Measurements from ENCODE around the gene CCL5. TPM values are rescaled to one million over a fixed set of nuclear protein-coding genes. Genes with fewer than 3 reads are reported as not detected.

CCL5 gene
- total RNA-seq, 1 experiment from 2014 or later, result 7.0 TPM

DNA sequence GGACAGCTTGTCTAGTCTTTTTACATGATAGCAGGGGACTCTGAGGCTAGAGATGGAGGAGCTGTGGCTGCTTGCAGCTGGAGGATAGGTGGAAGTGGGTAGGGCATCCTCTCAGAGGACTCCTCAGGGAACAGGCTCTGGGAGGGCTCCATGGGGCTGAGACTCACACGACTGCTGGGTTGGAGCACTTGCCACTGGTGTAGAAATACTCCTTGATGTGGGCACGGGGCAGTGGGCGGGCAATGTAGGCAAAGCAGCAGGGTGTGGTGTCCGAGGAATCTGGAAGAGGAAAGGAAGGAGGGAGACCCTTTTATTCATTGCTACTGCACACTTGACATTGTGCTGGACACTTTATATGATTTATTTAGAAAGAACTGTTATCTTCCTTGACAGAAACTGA, 1.8 kb downstream of the CCL5 start:
- intact Hi-C loops (cut with micrococcal nuclease; ENCODE audit: unreplicated experiment), result no loop called here
- Mint-ChIP-seq H3K36me3 (ENCODE audit: insufficient read depth, unreplicated experiment) (no peaks in the 10 kb centered on the region), H3K4me1 (ENCODE audit: low read depth, unreplicated experiment) (no peaks in the 10 kb centered on the region), H3K9me3 (ENCODE audit: low read depth, unreplicated experiment) (no peaks in the 10 kb centered on the region), H3K27ac (ENCODE audit: unreplicated experiment) (no peak overlapping the region), H3K4me3 (ENCODE audit: low read depth, unreplicated experiment) (no peak overlapping the region), H3K27me3 (ENCODE audit: unreplicated experiment) (peaks cover 16% of the 10 kb centered on the region)
- TF ChIP-seq, protein P1, sequence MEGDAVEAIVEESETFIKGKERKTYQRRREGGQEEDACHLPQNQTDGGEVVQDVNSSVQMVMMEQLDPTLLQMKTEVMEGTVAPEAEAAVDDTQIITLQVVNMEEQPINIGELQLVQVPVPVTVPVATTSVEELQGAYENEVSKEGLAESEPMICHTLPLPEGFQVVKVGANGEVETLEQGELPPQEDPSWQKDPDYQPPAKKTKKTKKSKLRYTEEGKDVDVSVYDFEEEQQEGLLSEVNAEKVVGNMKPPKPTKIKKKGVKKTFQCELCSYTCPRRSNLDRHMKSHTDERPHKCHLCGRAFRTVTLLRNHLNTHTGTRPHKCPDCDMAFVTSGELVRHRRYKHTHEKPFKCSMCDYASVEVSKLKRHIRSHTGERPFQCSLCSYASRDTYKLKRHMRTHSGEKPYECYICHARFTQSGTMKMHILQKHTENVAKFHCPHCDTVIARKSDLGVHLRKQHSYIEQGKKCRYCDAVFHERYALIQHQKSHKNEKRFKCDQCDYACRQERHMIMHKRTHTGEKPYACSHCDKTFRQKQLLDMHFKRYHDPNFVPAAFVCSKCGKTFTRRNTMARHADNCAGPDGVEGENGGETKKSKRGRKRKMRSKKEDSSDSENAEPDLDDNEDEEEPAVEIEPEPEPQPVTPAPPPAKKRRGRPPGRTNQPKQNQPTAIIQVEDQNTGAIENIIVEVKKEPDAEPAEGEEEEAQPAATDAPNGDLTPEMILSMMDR (IDR thresholded peaks at IDR 0.05; ENCODE audit: unreplicated experiment), result no peak
- DNase-seq, result no peak
- BruUV-seq (replicated peaks), result no TSS peak
- CTCF ChIA-PET, result no interaction called here

DNA sequence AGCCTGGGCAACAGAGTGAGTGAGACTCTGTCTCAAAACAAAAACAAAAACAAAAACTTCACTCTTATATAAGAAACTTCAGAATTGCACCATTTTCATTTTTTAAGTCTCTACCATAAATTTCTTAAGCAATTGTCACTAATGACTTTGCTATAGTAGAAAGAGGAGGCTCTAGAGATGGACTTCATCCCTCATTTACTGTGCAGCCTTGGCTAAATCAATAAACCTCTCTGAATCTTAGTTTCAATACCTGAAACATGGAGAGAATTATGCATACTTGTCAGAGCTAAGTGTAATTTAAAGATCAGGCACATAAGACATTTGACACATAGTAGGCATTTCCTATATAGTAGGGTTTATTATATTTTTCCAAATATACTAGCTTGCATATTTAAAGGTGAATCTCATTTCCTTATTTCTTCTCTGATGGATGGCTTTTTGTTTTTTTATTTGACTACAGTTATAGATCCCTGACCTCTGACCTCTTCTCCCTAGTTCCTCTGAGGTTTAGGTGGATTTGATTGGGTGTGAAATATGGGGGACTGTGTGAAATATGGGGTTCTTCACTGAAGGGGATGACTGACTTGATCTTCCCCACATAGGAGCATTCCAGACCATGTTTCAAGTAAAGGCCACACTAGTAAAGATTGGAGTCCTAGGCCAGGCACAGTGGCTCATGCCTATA, 2.7 kb downstream of the CCL5 start:
- CTCF ChIA-PET, result no interaction called here
- peaks cover 16% of the 10 kb centered on the region for H3K27me3 Mint-ChIP-seq (ENCODE audit: unreplicated experiment)
- TF ChIP-seq, protein P1 (IDR thresholded peaks at IDR 0.05; ENCODE audit: unreplicated experiment), result no peak
- intact Hi-C loops (cut with micrococcal nuclease; ENCODE audit: unreplicated experiment), result no loop called here
- H3K27ac Mint-ChIP-seq (ENCODE audit: unreplicated experiment), result no peak overlapping the region
- no peaks in the 10 kb centered on the region for H3K36me3 Mint-ChIP-seq (ENCODE audit: insufficient read depth, unreplicated experiment)
- no peak overlapping the region for H3K4me3 Mint-ChIP-seq (ENCODE audit: low read depth, unreplicated experiment)
- no TSS peak for BruUV-seq (replicated peaks)
- H3K4me1 Mint-ChIP-seq (ENCODE audit: low read depth, unreplicated experiment), result no peaks in the 10 kb centered on the region
- no peak for DNase-seq
- no peaks in the 10 kb centered on the region for H3K9me3 Mint-ChIP-seq (ENCODE audit: low read depth, unreplicated experiment)

DNA sequence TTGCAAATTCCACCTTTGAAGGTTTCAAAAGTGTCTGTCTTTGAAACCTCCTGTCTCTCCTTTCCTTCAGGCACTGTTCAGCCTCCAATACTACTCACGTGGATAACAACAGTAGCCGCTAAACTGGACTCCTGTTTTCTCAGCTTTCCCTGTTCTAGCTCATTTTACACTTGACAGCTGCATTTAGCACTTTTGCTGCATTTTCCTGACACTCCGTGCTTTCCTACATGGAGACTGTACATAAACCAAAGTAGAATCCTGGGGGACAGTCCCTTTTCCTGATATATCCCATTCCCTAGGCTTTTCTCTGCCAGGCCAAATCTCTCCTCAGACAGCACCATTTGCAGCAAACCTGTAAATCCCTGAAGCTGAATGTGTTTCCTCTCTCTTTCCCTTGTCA, 3.6 kb downstream of the CCL5 start:
- Mint-ChIP-seq H3K9me3 (ENCODE audit: low read depth, unreplicated experiment) (no peaks in the 10 kb centered on the region), H3K27ac (ENCODE audit: unreplicated experiment) (no peak overlapping the region), H3K4me3 (ENCODE audit: low read depth, unreplicated experiment) (no peak overlapping the region), H3K36me3 (ENCODE audit: insufficient read depth, unreplicated experiment) (no peaks in the 10 kb centered on the region), H3K4me1 (ENCODE audit: low read depth, unreplicated experiment) (no peaks in the 10 kb centered on the region), H3K27me3 (ENCODE audit: unreplicated experiment) (peaks cover 16% of the 10 kb centered on the region)
- intact Hi-C loops (cut with micrococcal nuclease; ENCODE audit: unreplicated experiment), result no loop called here
- DNase-seq, result no peak
- CTCF ChIA-PET, result no interaction called here
- no TSS peak for BruUV-seq (replicated peaks)
- TF ChIP-seq, protein P1 (IDR thresholded peaks at IDR 0.05; ENCODE audit: unreplicated experiment), result no peak

DNA sequence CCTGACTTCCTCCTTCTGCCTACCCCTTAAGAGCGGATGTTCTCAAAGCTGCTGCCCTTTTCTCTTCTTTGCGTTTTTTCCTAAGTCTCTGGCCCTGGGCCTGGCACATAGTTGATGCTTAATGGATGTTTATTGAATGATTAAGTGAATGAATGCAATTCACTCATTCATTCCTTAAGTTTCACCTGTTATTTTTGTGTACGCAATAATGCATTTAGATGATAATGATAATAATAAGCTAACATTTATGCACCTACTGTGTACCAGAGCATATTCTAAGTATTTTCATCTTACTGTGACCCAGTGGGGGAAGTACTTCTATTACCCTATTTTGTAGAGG, 4.4 kb downstream of the CCL5 start:
- no peak overlapping the region for H3K4me3 Mint-ChIP-seq (ENCODE audit: low read depth, unreplicated experiment)
- no peaks in the 10 kb centered on the region for H3K4me1 Mint-ChIP-seq (ENCODE audit: low read depth, unreplicated experiment)
- H3K27ac Mint-ChIP-seq (ENCODE audit: unreplicated experiment), result no peak overlapping the region
- TF ChIP-seq, protein P1 (IDR thresholded peaks at IDR 0.05; ENCODE audit: unreplicated experiment), result no peak
- H3K36me3 Mint-ChIP-seq (ENCODE audit: insufficient read depth, unreplicated experiment), result no peaks in the 10 kb centered on the region
- no peak for DNase-seq
- peaks cover 16% of the 10 kb centered on the region for H3K27me3 Mint-ChIP-seq (ENCODE audit: unreplicated experiment)
- intact Hi-C loops (cut with micrococcal nuclease; ENCODE audit: unreplicated experiment), result no loop called here
- no peaks in the 10 kb centered on the region for H3K9me3 Mint-ChIP-seq (ENCODE audit: low read depth, unreplicated experiment)
- BruUV-seq (replicated peaks), result no TSS peak
- CTCF ChIA-PET, result no interaction called here
